Neural progenitor cell (in vitro differentiated cells): ENCODE measurements around the gene PPP2R5C.

Experiments used
- EZH2 ChIP-seq: fragments of 200-600 bp; sonication (generic); IDR thresholded peaks from 2 replicates; pipeline ENCODE4 v1.6.1; 2017; ENCODE audit warnings: antibody characterized with exemption, mild to moderate bottlenecking, moderate library complexity
- TF ChIP-seq, protein P1 (sequence below): fragments of 200-600 bp; sonication (generic); IDR thresholded peaks from 2 replicates; pipeline ENCODE4 v1.5.1; 2017; ENCODE audit warnings: antibody characterized with exemption, mild to moderate bottlenecking

DNA sequence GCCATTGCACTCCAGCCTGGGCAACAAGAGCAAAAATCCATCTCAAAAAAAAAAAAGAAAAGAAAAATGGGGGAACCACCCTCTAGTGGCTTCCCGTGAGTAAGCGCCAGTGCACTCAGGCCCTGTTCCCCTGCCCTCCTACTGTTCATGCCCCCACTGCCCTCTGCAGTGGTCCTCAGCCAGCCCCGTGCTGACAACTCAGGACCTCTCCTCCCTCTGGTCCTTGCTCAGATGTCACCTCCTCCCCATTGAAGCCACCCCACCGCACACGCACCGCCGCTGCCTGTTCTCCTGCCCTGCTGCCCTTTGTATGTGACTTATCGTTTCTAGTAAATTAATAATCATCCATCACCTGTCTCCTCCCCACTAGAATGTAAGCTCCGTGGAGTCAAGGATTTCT is 144.1 kb downstream of the PPP2R5C start:
- TF ChIP-seq, protein P1, sequence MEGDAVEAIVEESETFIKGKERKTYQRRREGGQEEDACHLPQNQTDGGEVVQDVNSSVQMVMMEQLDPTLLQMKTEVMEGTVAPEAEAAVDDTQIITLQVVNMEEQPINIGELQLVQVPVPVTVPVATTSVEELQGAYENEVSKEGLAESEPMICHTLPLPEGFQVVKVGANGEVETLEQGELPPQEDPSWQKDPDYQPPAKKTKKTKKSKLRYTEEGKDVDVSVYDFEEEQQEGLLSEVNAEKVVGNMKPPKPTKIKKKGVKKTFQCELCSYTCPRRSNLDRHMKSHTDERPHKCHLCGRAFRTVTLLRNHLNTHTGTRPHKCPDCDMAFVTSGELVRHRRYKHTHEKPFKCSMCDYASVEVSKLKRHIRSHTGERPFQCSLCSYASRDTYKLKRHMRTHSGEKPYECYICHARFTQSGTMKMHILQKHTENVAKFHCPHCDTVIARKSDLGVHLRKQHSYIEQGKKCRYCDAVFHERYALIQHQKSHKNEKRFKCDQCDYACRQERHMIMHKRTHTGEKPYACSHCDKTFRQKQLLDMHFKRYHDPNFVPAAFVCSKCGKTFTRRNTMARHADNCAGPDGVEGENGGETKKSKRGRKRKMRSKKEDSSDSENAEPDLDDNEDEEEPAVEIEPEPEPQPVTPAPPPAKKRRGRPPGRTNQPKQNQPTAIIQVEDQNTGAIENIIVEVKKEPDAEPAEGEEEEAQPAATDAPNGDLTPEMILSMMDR, result no peak
- TF ChIP-seq EZH2, result no peak
